WTC11 (cell line): Measurements from ENCODE around the gene PPP1R26. TPM values are rescaled to one million over a fixed set of nuclear protein-coding genes. Genes with fewer than 3 reads are reported as not detected.

Source experiments
- ATAC-seq: fragments of 200-7000 bp; cut with Tn5 transposase; 2 replicates; pipeline ENCODE4 v1.10.0; 2021; ENCODE audit warnings: mild to moderate bottlenecking, moderate library complexity
- CTCF ChIA-PET: fragments of 300-600 bp; sonication (Branson Sonifier 250); formaldehyde crosslinking; loops from one replicate; lab custom pipeline; 2021; ENCODE audit warnings: antibody characterized with exemption; lab: Charles Lee
- POLR2A ChIA-PET: fragments of 350-600 bp; sonication (Branson Sonifier 250); formaldehyde crosslinking; loops from one replicate; lab custom pipeline; 2021; ENCODE audit warnings: antibody characterized with exemption; lab: Charles Lee
- DNase-seq: peaks from one replicate; pipeline ENCODE4 v3.0.0; 2021; ENCODE audit warnings: low spot score
- H3K27ac Mint-ChIP-seq: 2 replicates; pipeline ENCODE4 v1.8.0; 2021; ENCODE audit warnings: mixed read lengths
- H3K27me3 Mint-ChIP-seq: 2 replicates; pipeline ENCODE4 v1.8.0; 2021; ENCODE audit warnings: low read depth, mild to moderate bottlenecking, moderate library complexity, mixed read lengths
- H3K36me3 Mint-ChIP-seq: 2 replicates; pipeline ENCODE4 v1.8.0; 2021; ENCODE audit warnings: mixed read lengths
- H3K4me1 Mint-ChIP-seq: 2 replicates; pipeline ENCODE4 v1.8.0; 2022; ENCODE audit warnings: mixed read lengths
- H3K4me3 Mint-ChIP-seq: 2 replicates; pipeline ENCODE4 v1.8.0; 2021; ENCODE audit warnings: mild to moderate bottlenecking, moderate library complexity, mixed read lengths
- H3K9me3 Mint-ChIP-seq: 2 replicates; pipeline ENCODE4 v1.8.0; 2021; ENCODE audit warnings: mixed read lengths
- ATF2 ChIP-seq: sonication (generic); formaldehyde crosslinking; IDR thresholded peaks from 2 replicates; pipeline ENCODE4 v1.8.1; 2022; ENCODE audit warnings: low read depth, missing genetic modification reagents, borderline replicate concordance
- CBFB ChIP-seq: sonication (generic); formaldehyde crosslinking; IDR thresholded peaks from 2 replicates; pipeline ENCODE4 v1.8.1; 2022; ENCODE audit warnings: mild to moderate bottlenecking, low read depth, missing genetic modification reagents
- CREB1 ChIP-seq: sonication (generic); formaldehyde crosslinking; IDR thresholded peaks from 2 replicates; pipeline ENCODE4 v1.8.0; 2023; ENCODE audit warnings: mild to moderate bottlenecking, missing genetic modification reagents
- JAZF1 ChIP-seq: fragments of 250-450 bp; sonication (Bioruptor Pico); IDR thresholded peaks from 2 replicates; pipeline ENCODE4 v1.9.0; 2021; ENCODE audit warnings: moderate library complexity, mild to moderate bottlenecking, inconsistent platforms
- MXD4 ChIP-seq: fragments of 250-450 bp; sonication (Bioruptor Pico); IDR thresholded peaks from 2 replicates; pipeline ENCODE4 v1.8.0; 2021; ENCODE audit warnings: mild to moderate bottlenecking, moderate library complexity, borderline replicate concordance
- NR3C1 ChIP-seq: sonication (generic); formaldehyde crosslinking; conservative IDR thresholded peaks from 2 replicates; pipeline ENCODE4 v1.8.1; 2023; ENCODE audit warnings: low read depth, mild to moderate bottlenecking, missing genetic modification reagents
- PREB ChIP-seq: sonication (generic); formaldehyde crosslinking; IDR thresholded peaks from 2 replicates; pipeline ENCODE4 v1.8.1; 2022; ENCODE audit warnings: mild to moderate bottlenecking, missing genetic modification reagents, moderate library complexity, borderline replicate concordance
- RELA ChIP-seq: sonication (generic); formaldehyde crosslinking; IDR thresholded peaks from 2 replicates; pipeline ENCODE4 v1.8.1; 2022; ENCODE audit warnings: missing genetic modification reagents, mild to moderate bottlenecking, borderline replicate concordance
- RORB ChIP-seq: fragments of 250-450 bp; sonication (Bioruptor Pico); IDR thresholded peaks from 2 replicates; pipeline ENCODE4 v1.9.0; 2021; ENCODE audit warnings: mild to moderate bottlenecking
- TEAD1 ChIP-seq: sonication (generic); formaldehyde crosslinking; IDR thresholded peaks from 2 replicates; pipeline ENCODE4 v1.8.0; 2022; ENCODE audit warnings: mild to moderate bottlenecking, missing genetic modification reagents
- USF2 ChIP-seq: sonication (generic); formaldehyde crosslinking; IDR thresholded peaks from 2 replicates; pipeline ENCODE4 v1.8.1; 2023; ENCODE audit warnings: mild to moderate bottlenecking, missing genetic modification reagents, moderate library complexity
- ZNF425 ChIP-seq: fragments of 250-450 bp; sonication (Bioruptor Pico); conservative IDR thresholded peaks from 2 replicates; pipeline ENCODE4 v1.9.0; 2021; ENCODE audit warnings: mild to moderate bottlenecking
- ZNF671 ChIP-seq: fragments of 250-450 bp; sonication (Bioruptor Pico); IDR thresholded peaks from 2 replicates; pipeline ENCODE4 v1.8.0; 2021; ENCODE audit warnings: mild to moderate bottlenecking
- total RNA-seq: library from RNA; stranded (reverse); gene quantifications from 3 replicates; pipeline ENCODE4 v1.2.3, GENCODE V29; 2021
- TF ChIP-seq, protein P1 (sequence below): sonication (generic); formaldehyde crosslinking; IDR thresholded peaks from 2 replicates; pipeline ENCODE4 v1.8.0; 2022; ENCODE audit warnings: missing genetic modification reagents
- TF ChIP-seq, protein P2 (sequence below): sonication (generic); formaldehyde crosslinking; IDR thresholded peaks from 2 replicates; pipeline ENCODE4 v1.8.0; 2022; ENCODE audit warnings: mild to moderate bottlenecking, missing genetic modification reagents
- TF ChIP-seq, protein P3 (sequence below): sonication (generic); formaldehyde crosslinking; IDR thresholded peaks from 2 replicates; pipeline ENCODE4 v1.8.0; 2022; ENCODE audit warnings: mild to moderate bottlenecking, missing genetic modification reagents
- TF ChIP-seq, protein P4 (sequence below): fragments of 250-450 bp; sonication (Bioruptor Pico); IDR thresholded peaks from 2 replicates; pipeline ENCODE4 v1.8.0; 2021; ENCODE audit warnings: mild to moderate bottlenecking

PPP1R26 gene
- total RNA-seq, 1 experiment from 2014 or later = 44.4 TPM

DNA sequence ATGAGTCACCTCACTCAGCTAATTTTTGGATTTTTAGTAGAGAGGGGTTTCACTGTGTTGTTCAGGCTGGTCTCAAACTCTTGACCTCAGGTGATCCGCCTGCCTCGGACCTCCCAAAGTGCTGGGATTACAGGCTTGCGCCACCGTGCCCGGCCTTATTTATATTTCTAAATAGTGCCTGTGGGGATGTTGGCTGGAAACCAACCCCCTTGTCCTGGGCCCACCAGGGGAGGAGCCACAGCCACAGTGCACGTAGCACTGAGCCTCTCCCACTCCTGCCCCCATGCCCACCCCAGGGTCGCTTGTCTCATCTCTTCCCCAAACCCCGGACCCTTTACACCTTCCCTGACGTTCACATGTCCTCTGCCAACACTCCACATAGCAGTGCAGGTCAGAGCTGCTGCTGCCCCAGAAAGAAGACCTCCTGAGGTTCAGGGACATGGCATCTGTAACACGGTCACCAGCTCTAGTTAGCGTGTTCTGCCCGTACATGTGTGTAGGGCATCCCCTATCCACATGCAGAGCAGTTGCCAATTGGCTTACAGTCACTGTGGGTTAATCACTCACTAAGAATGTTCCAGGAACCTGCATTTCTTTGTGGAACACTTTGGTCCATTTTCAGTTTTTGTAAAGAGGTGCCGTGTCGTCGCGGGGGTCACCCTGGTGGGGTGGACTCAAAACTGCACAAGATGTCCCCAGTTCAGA is 10.7 kb downstream of the PPP1R26 start (continued):
- TF ChIP-seq ZNF425 (CRISPR knock-in tag) = no peak
- TF ChIP-seq, protein P1, sequence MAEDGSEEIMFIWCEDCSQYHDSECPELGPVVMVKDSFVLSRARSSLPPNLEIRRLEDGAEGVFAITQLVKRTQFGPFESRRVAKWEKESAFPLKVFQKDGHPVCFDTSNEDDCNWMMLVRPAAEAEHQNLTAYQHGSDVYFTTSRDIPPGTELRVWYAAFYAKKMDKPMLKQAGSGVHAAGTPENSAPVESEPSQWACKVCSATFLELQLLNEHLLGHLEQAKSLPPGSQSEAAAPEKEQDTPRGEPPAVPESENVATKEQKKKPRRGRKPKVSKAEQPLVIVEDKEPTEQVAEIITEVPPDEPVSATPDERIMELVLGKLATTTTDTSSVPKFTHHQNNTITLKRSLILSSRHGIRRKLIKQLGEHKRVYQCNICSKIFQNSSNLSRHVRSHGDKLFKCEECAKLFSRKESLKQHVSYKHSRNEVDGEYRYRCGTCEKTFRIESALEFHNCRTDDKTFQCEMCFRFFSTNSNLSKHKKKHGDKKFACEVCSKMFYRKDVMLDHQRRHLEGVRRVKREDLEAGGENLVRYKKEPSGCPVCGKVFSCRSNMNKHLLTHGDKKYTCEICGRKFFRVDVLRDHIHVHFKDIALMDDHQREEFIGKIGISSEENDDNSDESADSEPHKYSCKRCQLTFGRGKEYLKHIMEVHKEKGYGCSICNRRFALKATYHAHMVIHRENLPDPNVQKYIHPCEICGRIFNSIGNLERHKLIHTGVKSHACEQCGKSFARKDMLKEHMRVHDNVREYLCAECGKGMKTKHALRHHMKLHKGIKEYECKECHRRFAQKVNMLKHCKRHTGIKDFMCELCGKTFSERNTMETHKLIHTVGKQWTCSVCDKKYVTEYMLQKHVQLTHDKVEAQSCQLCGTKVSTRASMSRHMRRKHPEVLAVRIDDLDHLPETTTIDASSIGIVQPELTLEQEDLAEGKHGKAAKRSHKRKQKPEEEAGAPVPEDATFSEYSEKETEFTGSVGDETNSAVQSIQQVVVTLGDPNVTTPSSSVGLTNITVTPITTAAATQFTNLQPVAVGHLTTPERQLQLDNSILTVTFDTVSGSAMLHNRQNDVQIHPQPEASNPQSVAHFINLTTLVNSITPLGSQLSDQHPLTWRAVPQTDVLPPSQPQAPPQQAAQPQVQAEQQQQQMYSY = no peak
- TF ChIP-seq, protein P2, sequence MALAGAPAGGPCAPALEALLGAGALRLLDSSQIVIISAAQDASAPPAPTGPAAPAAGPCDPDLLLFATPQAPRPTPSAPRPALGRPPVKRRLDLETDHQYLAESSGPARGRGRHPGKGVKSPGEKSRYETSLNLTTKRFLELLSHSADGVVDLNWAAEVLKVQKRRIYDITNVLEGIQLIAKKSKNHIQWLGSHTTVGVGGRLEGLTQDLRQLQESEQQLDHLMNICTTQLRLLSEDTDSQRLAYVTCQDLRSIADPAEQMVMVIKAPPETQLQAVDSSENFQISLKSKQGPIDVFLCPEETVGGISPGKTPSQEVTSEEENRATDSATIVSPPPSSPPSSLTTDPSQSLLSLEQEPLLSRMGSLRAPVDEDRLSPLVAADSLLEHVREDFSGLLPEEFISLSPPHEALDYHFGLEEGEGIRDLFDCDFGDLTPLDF (CRISPR knock-in tag) = no peak
- no peak for TF ChIP-seq PREB (CRISPR knock-in tag)
- TF ChIP-seq MXD4 (CRISPR knock-in tag) = no peak
- TF ChIP-seq, all 79 proteins: peak for 0

- ChIA-PET CTCF (interaction anchor here (1.0 kb wide), 2 partner anchors 8 to 10 kb away, joined by 3 to 4 read pairs; a partner anchor contains a TSS), POLR2A (no interaction called here)
- Mint-ChIP-seq H3K4me1 (0 out of 2 replicates have a peak, but pooled peaks cover 4% of the 10 kb centered on the region), H3K4me3 (no peak overlapping the region), H3K9me3 (no peaks in the 10 kb centered on the region), H3K27me3 (no peaks in the 10 kb centered on the region), H3K36me3 (peaks cover 14% of the 10 kb centered on the region), H3K27ac (peak overlapping the region; percentile 49; the same call in 1 of the 2 replicates)
- DNase-seq = no peak
- ATAC-seq = no peak
- TF ChIP-seq USF2 (CRISPR knock-in tag) = peak; percentile 32; the same call in 1 of the 2 replicates
- no peak for TF ChIP-seq NR3C1
Measured at GRCh38 chr9:135490980-135491464, 11.4 kb downstream of the PPP1R26 start.

DNA sequence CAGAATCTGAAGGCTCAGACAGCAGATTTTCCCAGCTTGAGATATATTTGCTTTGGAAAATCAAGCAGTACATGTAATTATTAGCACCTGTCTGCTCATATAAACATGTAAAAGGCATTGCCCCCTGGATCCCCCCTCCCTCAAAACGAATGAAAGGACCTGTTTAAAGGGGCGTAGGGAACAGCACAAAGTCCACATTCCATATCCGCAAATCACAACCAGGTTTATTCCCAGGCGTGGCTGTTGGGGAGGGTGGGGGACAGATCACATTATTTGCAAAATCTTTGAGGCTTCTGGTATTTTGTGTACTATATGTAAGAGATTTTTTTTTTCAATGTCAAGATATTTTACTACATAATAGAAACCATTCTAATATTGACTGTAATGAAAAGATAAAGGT is 12.2 kb downstream of the PPP1R26 start:
- Mint-ChIP-seq H3K36me3 (peaks cover 12% of the 10 kb centered on the region), H3K4me1 (0 out of 2 replicates have a peak, but pooled peaks cover 4% of the 10 kb centered on the region), H3K9me3 (no peaks in the 10 kb centered on the region), H3K27me3 (no peaks in the 10 kb centered on the region), H3K4me3 (no peak overlapping the region), H3K27ac (no peak overlapping the region)
- POLR2A ChIA-PET = interaction anchor here (0.6 to 0.7 kb wide), 2 partner anchors 8 to 92 kb away, joined by 4 to 6 read pairs; no protein-coding TSS in a partner anchor
- CTCF ChIA-PET = no interaction called here
- ATAC-seq (no peak), DNase-seq (no peak)
- TF ChIP-seq CBFB (no peak), ZNF671 (CRISPR knock-in tag) (no peak), JAZF1 (CRISPR knock-in tag) (no peak), ATF2 (no peak), RORB (CRISPR knock-in tag) (no peak), TEAD1 (CRISPR knock-in tag) (no peak), RELA (no peak), CREB1 (no peak)
- TF ChIP-seq, protein P3, sequence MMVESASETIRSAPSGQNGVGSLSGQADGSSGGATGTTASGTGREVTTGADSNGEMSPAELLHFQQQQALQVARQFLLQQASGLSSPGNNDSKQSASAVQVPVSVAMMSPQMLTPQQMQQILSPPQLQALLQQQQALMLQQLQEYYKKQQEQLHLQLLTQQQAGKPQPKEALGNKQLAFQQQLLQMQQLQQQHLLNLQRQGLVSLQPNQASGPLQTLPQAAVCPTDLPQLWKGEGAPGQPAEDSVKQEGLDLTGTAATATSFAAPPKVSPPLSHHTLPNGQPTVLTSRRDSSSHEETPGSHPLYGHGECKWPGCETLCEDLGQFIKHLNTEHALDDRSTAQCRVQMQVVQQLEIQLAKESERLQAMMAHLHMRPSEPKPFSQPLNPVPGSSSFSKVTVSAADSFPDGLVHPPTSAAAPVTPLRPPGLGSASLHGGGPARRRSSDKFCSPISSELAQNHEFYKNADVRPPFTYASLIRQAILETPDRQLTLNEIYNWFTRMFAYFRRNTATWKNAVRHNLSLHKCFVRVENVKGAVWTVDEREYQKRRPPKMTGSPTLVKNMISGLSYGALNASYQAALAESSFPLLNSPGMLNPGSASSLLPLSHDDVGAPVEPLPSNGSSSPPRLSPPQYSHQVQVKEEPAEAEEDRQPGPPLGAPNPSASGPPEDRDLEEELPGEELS (CRISPR knock-in tag) = no peak
- TF ChIP-seq, protein P4, sequence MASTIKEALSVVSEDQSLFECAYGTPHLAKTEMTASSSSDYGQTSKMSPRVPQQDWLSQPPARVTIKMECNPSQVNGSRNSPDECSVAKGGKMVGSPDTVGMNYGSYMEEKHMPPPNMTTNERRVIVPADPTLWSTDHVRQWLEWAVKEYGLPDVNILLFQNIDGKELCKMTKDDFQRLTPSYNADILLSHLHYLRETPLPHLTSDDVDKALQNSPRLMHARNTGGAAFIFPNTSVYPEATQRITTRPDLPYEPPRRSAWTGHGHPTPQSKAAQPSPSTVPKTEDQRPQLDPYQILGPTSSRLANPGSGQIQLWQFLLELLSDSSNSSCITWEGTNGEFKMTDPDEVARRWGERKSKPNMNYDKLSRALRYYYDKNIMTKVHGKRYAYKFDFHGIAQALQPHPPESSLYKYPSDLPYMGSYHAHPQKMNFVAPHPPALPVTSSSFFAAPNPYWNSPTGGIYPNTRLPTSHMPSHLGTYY (CRISPR knock-in tag) = no peak
